HG02970 (cell line): Measurements from ENCODE around the gene STARD13.
A peak's percentile ranks its signal among the peaks of the same experiment; 100 is the strongest.

Experiments
- ATAC-seq: cut with Tn5 transposase; IDR thresholded peaks from one replicate; pipeline ENCODE4 v1.9.1; 2021; ENCODE audit warnings: mild to moderate bottlenecking, moderate library complexity, moderate number of reproducible peaks; ENCODE audit not compliant: unreplicated experiment, low FRiP score

STARD13 gene

GRCh38 chr13:33129094-33129832, 156.3 kb downstream of the STARD13 start:
- ATAC-seq = no peak

- no peak for ATAC-seq
Measured at GRCh38 chr13:33128134-33128533, 157.4 kb downstream of the STARD13 start.

- ATAC-seq = no peak
Measured at GRCh38 chr13:33127009-33127551, 158.5 kb downstream of the STARD13 start.

- no peak for ATAC-seq
Measured at GRCh38 chr13:33125821-33126570, 159.6 kb downstream of the STARD13 start.

- ATAC-seq = no peak
Measured at GRCh38 chr13:33123066-33123859, 162.3 kb downstream of the STARD13 start.

GRCh38 chr13:33119856-33120543, 165.6 kb downstream of the STARD13 start:
- ATAC-seq = no peak

GRCh38 chr13:33119022-33119781, 166.4 kb downstream of the STARD13 start:
- ATAC-seq = no peak

GRCh38 chr13:33116321-33117010, 169.1 kb downstream of the STARD13 start:
- ATAC-seq = no peak

GRCh38 chr13:33115274-33115673, 170.3 kb downstream of the STARD13 start:
- no peak for ATAC-seq

GRCh38 chr13:33114146-33114545, 171.4 kb downstream of the STARD13 start:
- no peak for ATAC-seq

GRCh38 chr13:33112766-33113165, 172.8 kb downstream of the STARD13 start:
- ATAC-seq = no peak

GRCh38 chr13:33111414-33112110, 174.0 kb downstream of the STARD13 start:
- no peak for ATAC-seq

- ATAC-seq = peak; percentile 39
Measured at GRCh38 chr13:33110713-33111413, 174.7 kb downstream of the STARD13 start.

- ATAC-seq = no peak
Measured at GRCh38 chr13:33110386-33110712, 175.2 kb downstream of the STARD13 start.

GRCh38 chr13:33109801-33110200, 175.8 kb downstream of the STARD13 start:
- no peak for ATAC-seq

GRCh38 chr13:33109271-33109697, 176.3 kb downstream of the STARD13 start:
- no peak for ATAC-seq

GRCh38 chr13:33108620-33109019, 176.9 kb downstream of the STARD13 start:
- ATAC-seq = no peak

GRCh38 chr13:33107361-33107760, 178.2 kb downstream of the STARD13 start:
- no peak for ATAC-seq
